T-helper 1 cell (primary cell): Measurements from ENCODE around the gene AFF3.

ENCODE experiments used
- DNase-seq, 5 donors: peaks; one replicate each; pipeline ENCODE4 v3.0.0-alpha.2; 2012 to 2020

Gene AFF3

DNA sequence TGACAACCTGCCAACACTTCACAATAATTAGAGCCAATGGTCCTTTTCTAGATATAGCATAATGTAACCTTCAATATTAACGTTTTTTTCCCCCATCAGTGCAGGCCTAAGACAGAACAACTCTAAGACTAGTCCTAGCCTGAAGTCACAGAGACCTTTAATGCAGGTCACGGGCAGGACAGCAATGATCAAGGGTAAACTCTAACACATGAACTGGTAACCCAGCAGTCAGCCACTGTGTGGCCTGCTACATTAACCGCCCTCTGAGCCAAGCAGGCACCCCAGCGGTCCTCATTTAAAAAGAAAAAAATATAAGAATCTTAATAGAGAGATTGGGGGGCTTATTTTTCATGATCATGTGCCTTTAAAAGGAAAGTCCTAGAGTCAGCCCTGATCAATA is 290.6 kb downstream of the AFF3 start:
- no peak for DNase-seq

DNA sequence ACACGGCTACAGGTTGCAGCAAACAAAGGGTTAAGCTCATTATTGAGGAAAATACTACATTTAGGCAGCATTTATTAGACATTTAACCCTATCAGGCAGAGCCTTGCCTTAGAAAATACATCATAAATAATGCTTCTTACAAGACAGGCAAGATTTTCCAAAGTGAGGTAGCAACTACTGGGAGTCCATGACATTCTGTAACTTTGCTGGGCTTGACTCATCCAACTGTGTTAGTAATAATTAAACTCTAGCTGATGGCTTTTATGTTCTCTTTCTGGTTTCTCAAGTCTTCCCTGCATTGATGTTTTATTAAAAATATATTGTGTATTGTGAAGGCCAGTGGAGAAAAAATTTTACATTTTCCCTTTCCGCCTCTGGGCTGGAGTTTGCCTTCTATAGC is 291.3 kb downstream of the AFF3 start:
- DNase-seq: no peak

DNA sequence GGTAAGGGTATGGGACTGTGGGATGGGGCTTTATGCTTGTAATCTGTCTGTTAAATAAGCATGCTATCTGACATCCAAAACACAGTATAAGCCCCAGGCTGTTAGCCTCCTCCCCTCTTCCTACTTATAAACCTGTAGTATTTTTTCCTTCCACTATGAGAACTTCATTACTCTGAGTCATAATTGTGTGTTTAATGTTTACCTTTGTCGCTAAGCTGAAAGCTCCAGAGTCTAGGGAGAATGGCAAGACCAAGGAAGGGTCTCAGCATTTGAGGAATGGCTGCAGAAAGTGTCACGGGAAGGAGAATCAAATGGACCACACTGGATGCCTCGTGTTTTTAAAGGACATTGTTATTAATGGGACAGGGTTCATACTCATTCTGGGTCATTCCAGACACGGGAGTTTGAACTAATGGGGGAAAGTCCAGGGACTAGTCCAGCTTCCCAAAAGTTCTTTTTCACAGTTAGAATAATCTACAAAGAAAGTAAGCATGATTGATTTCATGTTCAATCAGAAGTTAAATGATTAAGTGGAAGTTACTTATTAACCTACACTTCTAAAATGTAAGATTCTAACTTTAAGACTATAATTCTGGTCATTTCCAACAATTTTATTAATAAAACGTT is 292.2 kb downstream of the AFF3 start:
- DNase-seq: no peak

DNA sequence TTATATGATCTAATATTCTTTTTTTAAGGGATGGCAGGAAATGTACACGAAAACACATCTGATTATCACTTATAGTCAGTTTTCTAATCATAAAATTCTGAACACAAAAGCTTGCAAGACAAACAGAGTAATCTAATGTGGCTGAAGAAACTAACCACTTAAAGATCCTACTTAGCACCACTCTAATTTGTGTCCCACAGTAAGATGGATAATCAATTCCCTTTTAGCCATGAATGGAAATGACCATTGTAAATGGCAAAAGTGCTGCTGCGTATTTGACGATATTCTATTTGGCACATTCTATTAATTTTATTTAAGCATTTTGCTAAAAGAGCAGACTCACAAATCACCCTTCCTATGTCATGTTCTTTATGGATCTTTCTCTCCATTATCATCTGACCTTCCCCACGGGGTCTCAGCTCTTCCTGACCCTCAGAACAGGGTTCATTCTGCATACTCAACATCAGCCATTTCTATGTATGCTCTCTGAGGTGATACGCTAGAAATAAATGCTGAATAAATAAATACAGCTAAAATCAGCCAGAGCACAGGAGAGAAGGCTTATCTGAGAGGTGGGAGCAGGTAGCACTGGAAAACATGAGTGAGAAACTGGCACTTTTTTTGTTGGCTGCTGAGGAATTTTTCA is 295.8 kb downstream of the AFF3 start:
- DNase-seq: no peak

DNA sequence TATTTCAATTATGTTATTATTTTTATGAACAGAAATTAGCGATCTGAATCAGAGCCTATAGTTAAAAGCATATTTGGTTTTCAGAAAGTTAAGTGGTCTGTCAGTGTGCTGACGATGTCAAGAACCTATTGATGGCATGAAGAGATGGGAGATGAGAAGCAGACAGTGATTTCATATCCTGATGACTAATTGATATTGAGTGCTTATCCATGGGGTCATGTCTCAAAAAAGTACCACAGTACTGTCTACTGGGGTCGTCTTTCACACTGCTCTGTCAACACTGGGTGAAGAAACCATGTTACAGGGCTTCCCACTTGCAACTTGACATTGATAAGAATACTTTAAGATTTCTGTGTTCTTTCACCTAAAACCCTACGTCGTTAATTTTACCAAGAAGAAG is 297.1 kb downstream of the AFF3 start:
- DNase-seq: no peak

DNA sequence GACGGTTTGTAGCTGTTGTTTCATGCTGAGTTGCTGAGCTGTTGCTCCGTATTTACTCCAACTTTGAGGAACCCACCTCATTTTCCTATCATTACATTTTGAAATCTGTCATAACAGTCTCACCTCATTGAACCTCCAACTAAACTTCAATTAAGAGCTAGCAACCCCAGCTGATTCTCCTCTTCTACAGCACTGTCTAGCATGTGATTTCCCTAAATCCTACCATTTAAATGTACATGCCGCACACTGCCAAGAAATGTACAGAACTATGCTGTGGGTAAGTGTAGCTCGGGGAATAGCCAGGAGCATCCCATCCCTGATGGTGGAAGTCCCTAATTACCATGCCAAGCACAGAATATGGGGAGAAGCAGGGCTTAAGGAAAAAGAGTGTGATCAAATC is 299.9 kb downstream of the AFF3 start:
- no peak for DNase-seq

DNA sequence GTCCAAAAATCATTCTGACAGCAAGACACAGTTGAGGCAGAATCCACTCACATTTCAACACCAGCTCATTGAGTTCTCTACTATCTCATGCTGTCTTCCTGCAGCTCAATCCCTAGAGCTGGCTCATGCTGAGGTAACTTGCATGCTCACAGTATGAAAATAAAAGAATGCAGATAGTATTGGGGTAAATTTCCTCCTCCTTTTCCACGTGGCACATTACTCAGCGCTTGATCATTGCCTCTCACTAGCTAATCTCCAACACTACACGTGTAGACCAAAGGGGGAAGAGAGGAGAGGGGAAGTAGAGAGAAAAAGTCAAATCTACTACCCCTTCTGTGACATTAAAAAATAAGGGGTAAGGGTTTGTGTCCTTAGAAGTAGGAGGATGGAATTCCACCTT is 300.6 kb downstream of the AFF3 start:
- no peak for DNase-seq

DNA sequence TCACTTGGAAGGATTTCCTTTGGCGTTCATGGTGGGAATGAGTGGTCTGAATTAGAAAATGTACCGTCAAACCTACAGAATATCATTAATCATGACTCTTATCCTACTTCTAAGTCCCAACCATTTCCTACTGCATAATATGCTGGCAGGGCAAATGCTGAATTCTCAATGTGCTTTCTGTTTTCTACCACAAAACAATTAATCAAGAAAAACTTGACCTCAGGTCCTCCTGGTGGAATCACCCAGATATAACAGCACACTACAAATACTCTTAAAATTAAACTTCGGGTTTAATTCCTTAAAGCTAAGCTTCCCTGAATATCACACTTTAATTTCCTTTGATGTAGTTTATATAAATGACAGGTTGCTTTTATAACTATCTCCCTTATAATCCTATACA is 301.6 kb downstream of the AFF3 start:
- no peak for DNase-seq

DNA sequence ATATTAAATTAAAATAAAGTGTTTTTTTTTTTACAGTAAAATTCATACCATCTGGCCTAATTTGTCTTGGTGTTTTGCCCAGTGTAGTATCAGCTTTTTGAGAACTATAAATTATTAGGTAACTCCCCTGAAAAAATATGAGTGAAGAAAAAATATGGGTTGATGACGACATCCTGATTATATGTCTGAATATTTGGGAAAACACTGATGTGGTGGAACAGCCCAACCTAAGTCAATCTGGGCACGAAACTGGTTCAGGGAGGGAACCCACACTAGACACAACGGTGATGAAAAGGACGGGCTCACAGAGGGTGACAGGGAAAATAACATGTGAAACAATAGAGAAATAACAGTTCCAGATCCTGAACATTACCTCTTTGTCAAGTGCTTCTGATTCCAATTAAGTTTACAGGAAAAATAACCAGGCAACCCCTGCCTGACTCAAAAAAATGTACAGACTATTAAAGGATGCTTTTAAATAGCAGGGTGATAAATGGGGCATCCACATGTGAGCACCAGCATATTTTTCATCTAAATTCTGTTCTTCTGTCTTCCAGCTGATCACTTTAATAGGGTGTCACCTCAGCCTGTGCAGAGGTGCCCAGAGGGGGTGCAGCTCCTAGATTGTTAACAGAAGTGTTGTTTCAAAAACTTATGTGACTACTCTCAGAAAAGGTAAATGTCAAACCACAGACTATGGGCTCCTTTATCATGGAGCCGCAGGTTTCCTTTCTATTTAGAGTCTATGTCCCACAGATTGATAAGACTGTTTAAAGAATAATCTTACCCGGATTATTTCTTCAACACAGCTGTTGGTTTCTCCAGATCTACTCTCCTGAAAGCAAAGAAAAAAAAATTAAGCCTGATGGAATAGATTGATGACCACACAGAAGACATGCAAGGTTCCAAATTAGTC is 305.4 kb downstream of the AFF3 start:
- DNase-seq: no peak

DNA sequence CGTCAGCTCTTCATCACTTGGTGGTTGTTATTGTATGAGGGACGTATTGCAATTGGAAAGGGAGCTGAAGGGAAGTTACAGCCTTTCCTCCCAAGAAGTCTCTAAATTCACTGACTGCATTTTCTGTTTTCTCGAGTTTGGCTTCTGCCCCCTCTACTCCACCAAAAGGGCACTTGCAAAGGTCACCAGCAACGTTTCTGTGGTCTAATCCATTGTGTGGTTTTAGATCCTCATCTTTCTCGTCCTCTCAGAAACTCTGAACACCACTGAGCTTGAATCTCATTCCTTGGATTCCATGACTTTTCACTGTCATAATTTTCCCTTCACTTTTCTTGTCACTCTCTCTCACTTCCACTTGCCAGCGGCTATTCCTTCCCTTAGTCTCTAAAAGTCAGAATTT is 308.0 kb downstream of the AFF3 start:
- no peak for DNase-seq

DNA sequence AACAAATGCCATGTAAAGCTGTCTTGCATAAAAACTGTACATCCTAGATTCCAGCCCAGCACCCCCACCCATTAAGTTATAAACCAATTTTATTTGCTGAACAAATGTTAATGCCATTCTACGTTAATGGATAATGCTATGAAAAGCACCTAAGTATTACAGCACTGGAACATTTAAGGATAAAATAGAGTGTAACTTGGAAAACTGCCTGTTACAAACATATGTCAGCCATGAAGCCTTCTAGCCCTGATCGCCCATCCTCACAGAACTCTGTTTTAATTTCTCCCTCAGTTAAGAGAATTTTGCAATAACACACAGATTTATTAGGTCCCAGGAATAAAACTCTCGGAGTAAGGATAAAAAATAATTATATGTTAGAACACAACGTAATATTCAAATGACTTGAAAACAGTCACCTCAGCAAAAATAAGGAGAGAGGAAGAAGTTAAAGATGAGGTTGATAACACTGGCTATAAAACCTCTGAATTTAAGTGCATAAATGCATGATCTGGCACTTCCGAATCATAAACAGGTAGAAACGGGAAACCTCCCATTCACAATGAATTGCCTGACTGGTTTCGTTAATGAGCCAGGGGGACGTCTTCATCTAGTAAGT is 308.7 kb downstream of the AFF3 start:
- no peak for DNase-seq

DNA sequence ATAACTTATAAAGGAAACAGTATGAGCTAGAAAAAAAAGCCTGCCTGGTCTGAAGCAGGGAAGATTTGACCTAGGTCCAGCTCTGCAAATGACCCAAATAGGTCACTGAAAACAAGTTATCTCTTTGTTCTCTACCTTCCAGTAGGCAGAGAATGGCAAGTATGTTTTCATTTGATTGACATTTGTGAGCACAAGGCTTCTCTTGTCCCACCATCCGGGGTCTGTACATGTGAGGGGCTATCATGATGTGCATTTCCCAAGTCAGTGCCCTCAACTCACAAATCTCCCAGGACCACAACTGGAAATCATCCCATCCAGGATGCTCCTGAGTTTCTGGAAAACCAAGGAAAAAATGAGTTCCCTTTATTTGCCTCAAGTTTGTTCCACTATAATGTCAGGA is 309.5 kb downstream of the AFF3 start:
- DNase-seq: no peak

DNA sequence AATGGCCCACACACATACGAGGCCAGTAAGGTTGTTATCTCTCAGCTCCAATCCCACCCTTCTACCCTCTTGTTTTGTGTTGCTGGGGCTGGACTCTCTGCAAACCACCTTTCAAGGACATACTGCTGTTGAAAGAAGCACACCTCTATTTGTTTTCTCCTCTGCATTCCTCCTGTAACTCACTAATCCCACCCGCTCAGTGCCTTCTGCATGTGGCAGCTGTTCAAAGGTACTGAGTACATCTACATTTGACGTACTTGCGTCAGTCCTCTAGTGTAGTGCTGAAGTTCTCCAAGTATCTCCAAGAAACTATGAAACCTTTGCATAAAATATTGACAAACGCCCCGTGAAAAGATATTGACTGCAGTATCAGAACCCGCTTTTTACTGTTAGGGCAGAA is 310.6 kb downstream of the AFF3 start:
- DNase-seq: no peak

DNA sequence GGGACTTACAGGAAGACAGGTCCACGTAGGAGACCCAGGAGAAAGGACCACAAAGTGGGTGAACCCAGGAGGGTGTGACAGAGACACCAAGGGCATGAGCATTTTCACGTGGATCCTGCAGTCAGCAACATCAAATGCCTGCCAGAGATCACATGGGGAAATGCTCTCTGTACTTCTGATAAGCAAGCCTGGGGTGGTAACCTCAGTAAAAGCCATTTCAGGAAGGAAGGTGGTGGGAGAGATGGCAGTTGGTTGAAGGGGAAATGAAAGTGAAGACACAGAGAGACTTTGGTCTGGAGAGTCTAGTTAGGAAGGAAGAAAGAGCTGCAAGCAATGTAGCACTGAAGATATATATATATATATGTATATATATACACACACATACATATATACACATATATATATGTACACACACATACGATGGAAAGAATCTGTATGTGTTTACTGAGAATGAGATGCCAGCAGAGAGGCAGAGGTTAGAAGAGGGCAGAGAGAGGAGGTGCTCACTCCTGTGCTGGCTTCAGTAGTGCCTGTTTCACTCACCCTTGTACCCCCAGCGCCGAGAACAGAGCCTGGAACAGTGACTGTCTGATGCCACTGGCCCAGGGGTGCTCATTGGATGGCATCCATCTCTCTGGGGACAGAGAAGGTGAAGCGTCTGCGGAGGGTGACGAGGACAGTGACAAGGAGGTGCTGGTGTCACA is 314.9 kb downstream of the AFF3 start:
- no peak for DNase-seq

DNA sequence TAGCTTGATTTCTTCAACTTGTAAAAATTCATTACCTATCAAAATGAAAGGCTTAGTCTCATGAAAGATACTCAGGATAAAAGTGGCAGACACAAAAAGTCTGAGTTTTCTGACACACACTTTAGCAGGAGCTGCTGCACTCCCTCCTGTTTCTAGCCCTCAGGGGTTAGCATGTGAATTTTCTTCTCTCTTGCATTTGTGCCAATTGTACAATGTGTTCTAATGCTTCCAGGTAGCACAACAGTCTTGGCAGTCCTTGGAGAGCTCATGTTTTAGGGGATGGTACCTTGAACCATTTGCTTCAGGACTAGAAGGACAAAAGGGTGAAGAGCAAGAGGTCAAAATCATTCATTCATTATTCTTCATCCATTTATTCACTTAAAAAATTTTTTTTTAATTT is 316.8 kb downstream of the AFF3 start:
- DNase-seq: no peak

DNA sequence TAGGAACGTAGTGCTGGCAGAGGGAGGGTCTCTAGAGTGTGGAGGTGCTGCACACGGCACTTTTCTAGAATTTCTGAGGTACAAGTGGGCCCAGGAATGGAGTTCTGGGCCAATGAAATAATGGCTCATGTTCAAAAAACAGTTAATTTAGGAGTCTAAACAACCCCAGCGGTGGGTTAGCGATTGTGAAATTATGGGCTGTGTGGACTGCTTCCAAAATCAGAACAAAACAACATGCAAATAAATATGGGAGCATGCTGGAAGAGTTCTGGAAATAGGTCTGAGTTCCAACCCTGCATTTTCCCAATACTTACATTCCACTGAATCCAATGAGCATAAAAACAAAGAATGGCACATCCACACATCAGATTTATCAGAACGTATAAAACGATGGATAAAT is 317.6 kb downstream of the AFF3 start:
- no peak for DNase-seq

DNA sequence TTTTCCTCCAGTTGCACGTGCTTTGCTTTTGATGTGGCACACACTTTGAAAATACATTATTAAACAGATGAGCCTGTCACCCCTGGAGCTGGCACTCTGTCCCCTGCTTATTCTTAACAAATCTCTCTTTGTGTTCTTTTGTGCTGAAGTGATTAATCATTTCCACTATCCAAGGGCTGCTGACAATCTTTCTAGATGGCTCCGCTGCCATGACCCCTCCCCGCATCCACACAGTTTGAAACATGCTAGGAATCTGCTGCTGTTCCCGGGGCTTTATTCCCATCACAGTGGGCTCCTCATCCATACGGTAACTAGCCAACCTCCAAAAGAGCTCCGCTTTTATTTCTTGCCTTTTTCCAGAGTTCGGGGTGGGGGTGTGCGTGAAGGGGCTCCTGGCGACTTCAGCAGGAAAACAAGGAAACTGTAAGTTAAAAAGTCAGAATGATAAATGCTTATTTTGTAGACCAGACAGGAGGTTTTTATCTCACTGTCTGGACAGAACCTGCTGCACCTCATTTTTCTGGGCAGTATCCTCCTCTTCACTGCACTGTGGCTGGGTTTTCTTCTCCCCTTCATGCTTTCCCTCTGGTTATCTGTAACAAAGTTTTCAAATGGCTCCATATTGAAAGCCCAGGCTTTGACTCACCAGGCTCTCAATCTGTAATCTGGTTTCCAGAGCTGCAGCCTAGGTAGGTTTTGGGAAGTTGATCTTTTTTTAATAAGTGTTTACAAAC is 319.7 kb downstream of the AFF3 start:
- no peak for DNase-seq

DNA sequence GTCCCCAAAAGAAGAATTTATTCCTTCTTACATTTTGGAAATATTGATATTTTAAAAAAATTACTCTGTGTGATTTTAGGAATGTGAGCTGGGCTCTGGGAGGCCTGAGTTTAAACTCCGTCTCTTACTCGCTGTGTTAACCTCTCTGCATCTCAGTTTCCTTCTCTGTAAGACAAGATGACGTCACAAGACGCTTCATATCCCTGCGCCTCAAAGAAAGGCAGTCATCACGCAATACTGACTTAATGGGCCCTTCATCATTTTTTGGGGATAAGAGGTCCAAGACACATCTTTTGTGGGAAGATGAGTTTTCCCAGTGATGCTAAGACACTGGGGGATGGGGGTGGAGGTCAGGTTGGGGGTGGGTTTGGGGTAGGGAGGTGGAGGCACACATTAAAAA is 320.4 kb downstream of the AFF3 start:
- no peak for DNase-seq

DNA sequence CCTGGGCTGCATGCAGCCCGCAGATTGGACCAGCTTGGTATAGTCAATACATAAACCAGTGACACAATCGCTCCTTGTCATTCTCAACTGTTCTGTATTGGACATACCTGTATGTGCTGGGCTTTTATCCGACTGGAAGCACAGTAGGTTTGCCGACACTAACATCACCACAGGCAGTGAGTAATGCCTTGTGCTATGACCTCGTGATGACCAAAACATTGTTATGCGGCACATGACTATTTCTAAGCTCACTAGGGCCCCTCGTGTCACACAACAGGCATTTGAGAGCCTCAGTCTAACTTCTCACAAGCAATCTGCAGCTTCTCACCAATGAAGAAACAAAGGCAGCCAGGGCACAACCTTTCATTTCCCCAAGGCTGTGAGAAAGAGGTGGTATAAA is 320.8 kb downstream of the AFF3 start:
- DNase-seq: no peak

DNA sequence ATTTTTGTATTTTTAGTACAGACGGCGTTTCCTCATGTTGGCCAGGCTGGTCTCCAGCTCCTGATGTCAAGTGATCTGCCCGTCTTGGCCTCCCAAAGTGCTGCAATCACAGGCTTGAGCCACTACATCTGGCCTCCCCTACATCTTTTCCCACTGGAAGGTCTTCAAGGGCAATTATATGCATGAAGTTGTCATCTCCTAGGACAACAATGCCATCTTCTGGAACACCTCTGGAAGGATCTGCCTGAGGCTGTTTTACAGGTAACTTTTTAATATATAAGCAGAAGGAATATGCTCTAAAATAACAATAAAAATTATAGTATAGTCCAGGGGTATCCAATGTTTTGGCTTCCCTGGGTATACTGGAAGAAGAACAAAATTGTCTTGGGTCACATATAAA is 321.4 kb downstream of the AFF3 start:
- DNase-seq: no peak

DNA sequence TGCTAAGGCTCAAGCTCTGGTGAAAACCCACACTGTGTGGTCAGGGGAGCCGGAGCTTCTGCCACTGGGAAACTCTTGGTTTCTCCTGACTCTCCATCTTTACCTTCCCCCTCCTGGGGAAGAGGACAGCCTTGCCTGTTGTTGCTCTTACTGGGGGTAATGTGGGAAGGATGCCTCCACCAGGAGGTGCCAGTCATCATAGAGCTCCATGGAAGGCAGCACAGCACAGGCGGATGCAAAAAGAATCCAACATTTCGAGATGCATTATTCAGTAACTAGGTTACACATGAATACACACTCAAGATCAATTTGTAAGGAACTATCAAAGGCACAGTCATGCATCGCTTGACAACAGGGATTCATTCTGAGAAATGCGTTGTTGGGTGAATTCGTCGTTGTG is 322.6 kb downstream of the AFF3 start:
- no peak for DNase-seq

DNA sequence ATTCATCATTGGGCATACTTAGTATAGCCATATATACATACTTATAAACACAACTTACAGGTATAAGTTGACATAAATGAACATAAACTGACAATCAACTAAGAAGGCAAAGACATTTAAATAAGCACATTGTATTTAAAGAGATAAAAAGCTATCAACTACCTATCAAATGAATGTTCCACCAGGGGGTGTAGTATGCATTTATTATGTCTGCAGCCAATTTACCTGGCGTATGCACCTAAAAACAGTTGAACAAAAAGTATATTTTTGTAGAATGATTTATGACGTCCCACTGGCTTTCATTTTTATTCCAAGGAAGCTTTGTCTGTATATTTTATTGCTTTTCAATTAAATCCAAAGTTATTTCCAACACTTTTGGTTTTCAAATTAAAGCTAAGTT is 323.5 kb downstream of the AFF3 start:
- no peak for DNase-seq
